Measurements from ENCODE around the gene CNOT2. TPM values are rescaled to one million over a fixed set of nuclear protein-coding genes. Genes with fewer than 3 reads are reported as not detected.
A peak's percentile ranks its signal among the peaks of the same experiment; 100 is the strongest.

The CNOT2 gene
- total RNA-seq, 2 donors from 2014 or later: 76.8 to 87.3 TPM

- no peak for ATAC-seq
- intact Hi-C loops (cut with DNase I): no loop called here
These were observed 117.0 kb downstream of the CNOT2 start for GRCh38 chr12:70360218-70360617.

GRCh38 chr12:70364695-70365397 lies 121.6 kb downstream of the CNOT2 start:
- Histone ChIP-seq H3K4me1 (peaks cover 24% of the 10 kb centered on the region), H3K9me3 (peaks cover 0 to 3% (median 0%) of the 10 kb centered on the region in 3 donors), H3K27me3 (peaks cover 0 to 11% of the 10 kb centered on the region in 2 donors), H3K27ac (no peak overlapping the region), H3K36me3 (replicated peaks in 1 of 2; ENCODE audit: insufficient read depth in 1 of 2, low read depth in 2 of 2) (no peaks in the 10 kb centered on the region), H3K4me3 (no peak overlapping the region)
- intact Hi-C loops (cut with DNase I): no loop called here
- WGBS, 2 donors: 14 to 16% methylated on average over 16 of the region's 16 CpGs
- TF ChIP-seq POLR2A (IDR thresholded peaks at IDR 0.05) (no peak), CTCF (IDR thresholded peaks at IDR 0.05) (no peak)
- DNase-seq: no peak
- ATAC-seq: no peak

More at GRCh38 chr12:70360218-70360617, 117.0 kb downstream of the CNOT2 start:
- no peaks in the 10 kb centered on the region for H3K36me3 ChIP-seq (replicated peaks in 1 of 2; ENCODE audit: insufficient read depth in 1 of 2, low read depth in 2 of 2)
- H3K27me3 ChIP-seq: peaks cover 0 to 9% of the 10 kb centered on the region in 2 donors
- TF ChIP-seq POLR2A (IDR thresholded peaks at IDR 0.05) (no peak), CTCF (IDR thresholded peaks at IDR 0.05) (no peak)
- DNase-seq: no peak
- no peak overlapping the region for H3K27ac ChIP-seq
- peaks cover 4% of the 10 kb centered on the region for H3K4me1 ChIP-seq
- peaks cover 0 to 3% (median 0%) of the 10 kb centered on the region in 3 donors for H3K9me3 ChIP-seq
- H3K4me3 ChIP-seq: no peak overlapping the region

DNA sequence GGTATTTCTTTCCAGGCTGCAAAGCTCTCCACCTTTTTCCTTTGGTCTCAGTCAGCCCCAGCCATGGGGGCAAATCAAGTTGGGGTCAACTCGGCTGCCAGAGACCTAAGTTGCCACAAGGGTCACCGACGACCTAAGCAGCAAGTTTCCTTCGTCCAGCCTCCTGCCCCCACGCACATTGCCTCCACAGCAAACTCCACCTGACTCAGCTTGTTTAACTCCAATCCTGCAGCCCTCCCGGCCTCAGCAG lies 122.1 kb downstream of the CNOT2 start:
- peaks cover 0 to 3% (median 0%) of the 10 kb centered on the region in 3 donors for H3K9me3 ChIP-seq
- DNase-seq (no peak), ATAC-seq (no peak)
- 1 to 3% methylated on average over 6 of the region's 6 CpGs for WGBS, 2 donors
- H3K4me1 ChIP-seq: peaks cover 24% of the 10 kb centered on the region
- intact Hi-C loops (cut with DNase I): no loop called here
- no peaks in the 10 kb centered on the region for H3K36me3 ChIP-seq (replicated peaks in 1 of 2; ENCODE audit: insufficient read depth in 1 of 2, low read depth in 2 of 2)
- H3K27ac ChIP-seq: no peak overlapping the region
- H3K4me3 ChIP-seq: peak overlapping the region in 1 of 2 donors; percentile 93
- TF ChIP-seq CTCF (IDR thresholded peaks at IDR 0.05) (no peak), POLR2A (IDR thresholded peaks at IDR 0.05) (no peak)
- peaks cover 0 to 11% of the 10 kb centered on the region in 2 donors for H3K27me3 ChIP-seq

DNA sequence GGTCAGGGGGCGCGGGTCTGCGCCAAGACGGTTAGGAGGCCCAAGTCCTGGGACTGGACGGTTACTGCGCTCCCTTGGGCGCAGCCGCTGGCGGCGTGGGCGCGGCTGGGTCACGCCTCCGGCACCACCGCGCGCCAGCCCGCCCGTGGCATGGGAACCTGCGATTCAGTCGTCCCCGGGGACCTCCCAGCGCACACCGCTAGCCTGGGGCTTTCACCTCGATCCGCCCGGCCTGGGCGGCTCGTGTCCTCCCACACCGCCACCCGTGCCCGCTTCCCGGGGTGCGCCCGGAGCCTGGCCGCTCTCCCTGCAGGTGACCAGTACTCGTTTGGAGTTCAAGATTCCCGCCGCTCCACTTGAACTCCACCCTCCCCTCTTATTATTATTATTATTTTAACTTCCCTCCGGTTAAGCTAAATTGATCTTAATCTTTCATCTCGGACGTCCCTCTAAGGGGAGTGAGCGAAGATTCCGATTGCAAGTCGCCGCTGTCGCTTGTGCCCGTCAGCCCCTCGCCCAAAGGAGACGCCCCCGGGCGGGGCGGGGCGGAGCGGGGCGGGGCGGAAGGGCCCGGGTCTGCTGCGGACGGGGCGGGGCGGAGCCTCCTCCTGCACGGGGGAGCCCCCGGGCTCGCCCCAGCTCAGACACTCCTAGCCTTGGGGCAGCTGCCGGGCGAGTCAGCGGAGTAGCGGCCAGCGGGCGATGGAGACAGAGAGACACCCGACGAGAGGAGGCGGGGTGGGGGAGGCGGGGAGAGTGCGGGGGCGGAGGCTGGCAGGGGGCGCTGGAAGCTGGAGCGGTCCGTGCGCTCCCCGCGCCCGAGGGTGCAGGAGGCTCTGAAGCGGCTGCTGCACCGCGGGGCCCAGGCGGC lies 122.7 kb downstream of the CNOT2 start, which contains the start of gene KCNMB4:
KCNMB4 (plus strand) TSS at position 643 of the 871 bp plus-strand sequence. CDS start 445 bp downstream, outside the sequence.
- intact Hi-C loops (cut with DNase I): no loop called here
- Histone ChIP-seq H3K4me3 (peak within 1 kb of the TSS; percentile 33 to 93), H3K4me1 (peaks cover 24% of the 10 kb centered on the region), H3K36me3 (replicated peaks in 1 of 2; ENCODE audit: insufficient read depth in 1 of 2, low read depth in 2 of 2) (no peaks in the 10 kb centered on the region), H3K27me3 (peaks cover 0 to 11% of the 10 kb centered on the region in 2 donors), H3K27ac (no peak within 1 kb of the TSS), H3K9me3 (peaks cover 0 to 3% (median 0%) of the 10 kb centered on the region in 3 donors)
- peak; percentile 36 to 61 (median 42) for DNase-seq
- TF ChIP-seq CTCF (IDR thresholded peaks at IDR 0.05) (no peak), POLR2A (IDR thresholded peaks at IDR 0.05) (no peak)
- ATAC-seq: peak; percentile 70
- WGBS, 2 donors: 1% methylated on average over 26 to 56 of the region's 88 CpGs
